WTC11 (cell line): ENCODE results near the gene RING1.

Source experiments
- ATF2 ChIP-seq: sonication (generic); formaldehyde crosslinking; IDR thresholded peaks from 2 replicates; pipeline ENCODE4 v1.8.1; 2022; ENCODE audit warnings: low read depth, missing genetic modification reagents, borderline replicate concordance
- ZNF138 ChIP-seq: sonication (generic); formaldehyde crosslinking; conservative IDR thresholded peaks from 2 replicates; pipeline ENCODE4 v1.8.1; 2022; ENCODE audit warnings: mild to moderate bottlenecking, moderate library complexity, missing genetic modification reagents

DNA sequence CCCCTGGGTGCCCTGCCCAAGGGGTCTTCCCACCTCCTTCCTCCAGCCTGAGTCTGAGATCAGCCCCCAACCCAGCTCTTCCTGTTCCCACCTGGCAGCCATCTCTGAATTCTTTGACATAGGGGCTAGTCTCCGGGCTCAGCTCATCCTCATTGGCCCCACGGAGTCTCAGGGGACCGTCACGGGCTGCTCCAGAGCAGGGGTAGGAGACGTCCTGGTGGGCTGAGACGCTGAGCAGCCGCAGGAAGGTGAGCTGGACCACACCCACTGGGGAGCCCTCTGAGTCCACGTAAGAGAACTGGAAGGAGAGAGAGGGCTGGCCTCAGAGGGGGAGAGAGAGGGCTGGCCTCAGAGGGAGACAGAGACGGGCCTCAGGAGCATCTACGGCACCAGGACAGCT is 44.1 kb upstream of the RING1 start:
- TF ChIP-seq ATF2 (no peak), ZNF138 (CRISPR knock-in tag) (no peak)
